Measurements from ENCODE around the gene ARHGAP32. TPM values are rescaled to one million over a fixed set of nuclear protein-coding genes. Genes with fewer than 3 reads are reported as not detected.

ARHGAP32 gene
- total RNA-seq, 1 donor from 2014 or later = 41.4 TPM

DNA sequence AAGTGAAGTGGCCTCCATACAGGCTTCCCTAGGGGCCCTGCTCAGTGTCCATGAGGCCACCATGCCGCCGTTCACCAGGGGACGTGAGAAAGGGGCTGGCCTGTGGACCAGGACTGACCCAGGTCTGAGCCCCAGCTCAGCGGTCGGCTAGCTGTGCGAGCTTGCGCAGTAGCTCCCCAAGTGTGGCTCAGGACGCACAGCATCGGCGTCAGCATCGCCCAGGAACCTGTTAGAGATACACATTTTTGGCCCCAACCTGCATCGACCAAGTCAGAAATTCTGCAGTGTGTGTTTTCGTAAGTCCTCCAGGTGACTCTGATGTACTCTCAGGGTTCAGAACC lies 249.9 kb downstream of the ARHGAP32 start:
- DNase-seq (ENCODE audit: low spot score in 2 of 2, unreplicated experiment in 2 of 2) = no peak
- no peak overlapping the region for H3K27ac Mint-ChIP-seq
- H3K4me3 Mint-ChIP-seq = no peak overlapping the region
- TF ChIP-seq, protein P1, sequence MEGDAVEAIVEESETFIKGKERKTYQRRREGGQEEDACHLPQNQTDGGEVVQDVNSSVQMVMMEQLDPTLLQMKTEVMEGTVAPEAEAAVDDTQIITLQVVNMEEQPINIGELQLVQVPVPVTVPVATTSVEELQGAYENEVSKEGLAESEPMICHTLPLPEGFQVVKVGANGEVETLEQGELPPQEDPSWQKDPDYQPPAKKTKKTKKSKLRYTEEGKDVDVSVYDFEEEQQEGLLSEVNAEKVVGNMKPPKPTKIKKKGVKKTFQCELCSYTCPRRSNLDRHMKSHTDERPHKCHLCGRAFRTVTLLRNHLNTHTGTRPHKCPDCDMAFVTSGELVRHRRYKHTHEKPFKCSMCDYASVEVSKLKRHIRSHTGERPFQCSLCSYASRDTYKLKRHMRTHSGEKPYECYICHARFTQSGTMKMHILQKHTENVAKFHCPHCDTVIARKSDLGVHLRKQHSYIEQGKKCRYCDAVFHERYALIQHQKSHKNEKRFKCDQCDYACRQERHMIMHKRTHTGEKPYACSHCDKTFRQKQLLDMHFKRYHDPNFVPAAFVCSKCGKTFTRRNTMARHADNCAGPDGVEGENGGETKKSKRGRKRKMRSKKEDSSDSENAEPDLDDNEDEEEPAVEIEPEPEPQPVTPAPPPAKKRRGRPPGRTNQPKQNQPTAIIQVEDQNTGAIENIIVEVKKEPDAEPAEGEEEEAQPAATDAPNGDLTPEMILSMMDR (IDR thresholded peaks at IDR 0.05; ENCODE audit: unreplicated experiment) = no peak
- H3K36me3 Mint-ChIP-seq = no peaks in the 10 kb centered on the region
- H3K9me3 Mint-ChIP-seq = no peaks in the 10 kb centered on the region
- no peaks in the 10 kb centered on the region for H3K4me1 Mint-ChIP-seq
- no peaks in the 10 kb centered on the region for H3K27me3 Mint-ChIP-seq (ENCODE audit: low read depth)

DNA sequence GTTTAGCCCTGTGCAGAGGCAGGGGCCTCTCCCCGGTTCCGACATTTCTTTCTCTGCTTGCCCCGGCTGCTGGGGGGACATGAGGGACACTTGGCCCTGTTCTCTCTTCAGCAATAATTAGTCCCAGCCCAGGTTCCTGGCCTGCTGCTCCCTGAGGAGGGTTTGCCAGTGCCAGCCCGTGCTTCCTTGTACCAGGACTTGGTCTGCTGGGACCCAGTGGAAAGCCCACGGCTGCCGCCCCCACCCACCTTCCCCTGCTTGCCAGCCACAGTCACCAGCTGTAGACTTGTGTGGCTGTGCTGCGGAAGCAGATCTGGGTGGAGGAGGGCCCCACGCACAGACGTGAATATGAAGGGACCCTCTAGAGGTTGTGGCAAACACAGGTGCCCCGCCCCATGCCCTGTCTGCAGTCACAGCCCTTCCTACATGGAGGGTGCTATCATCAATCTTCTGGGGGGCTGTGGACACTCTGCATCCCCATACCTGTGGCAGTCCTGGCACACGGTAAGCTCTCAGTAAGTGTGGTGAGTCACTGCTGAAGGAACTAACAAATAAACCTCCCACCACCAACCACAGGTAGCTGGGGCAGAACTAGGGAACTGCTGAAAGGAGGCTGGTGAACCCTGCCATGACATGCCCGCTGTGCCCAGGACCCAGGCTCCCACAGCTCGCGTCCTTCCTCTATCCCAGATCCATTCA lies 250.4 kb downstream of the ARHGAP32 start:
- no peaks in the 10 kb centered on the region for H3K9me3 Mint-ChIP-seq
- DNase-seq (ENCODE audit: low spot score in 2 of 2, unreplicated experiment in 2 of 2) = no peak

DNA sequence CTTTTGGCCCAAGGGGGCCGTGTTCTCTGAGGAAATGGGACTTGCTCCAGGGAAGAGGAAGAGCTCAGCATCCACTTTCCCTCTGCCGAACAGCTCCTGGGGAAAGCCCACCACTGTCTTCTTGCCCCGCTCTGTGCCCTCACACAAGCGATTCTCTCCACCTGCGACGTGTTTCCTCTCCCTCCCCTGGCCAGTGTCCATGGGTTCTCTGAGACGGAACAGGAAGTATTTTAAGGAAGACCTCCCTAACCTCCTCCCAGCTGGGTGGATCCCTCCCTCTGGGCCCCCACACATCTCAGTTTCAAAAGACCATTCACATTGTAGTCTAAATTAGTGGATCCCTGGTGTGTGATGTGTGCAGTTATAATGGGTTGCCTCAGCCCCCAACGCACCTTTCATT lies 251.0 kb downstream of the ARHGAP32 start:
- H3K9me3 Mint-ChIP-seq = no peaks in the 10 kb centered on the region
- H3K4me1 Mint-ChIP-seq = peaks cover 2% of the 10 kb centered on the region
- no peaks in the 10 kb centered on the region for H3K27me3 Mint-ChIP-seq (ENCODE audit: low read depth)
- TF ChIP-seq, protein P1 (IDR thresholded peaks at IDR 0.05; ENCODE audit: unreplicated experiment) = no peak
- DNase-seq (ENCODE audit: low spot score in 2 of 2, unreplicated experiment in 2 of 2) = no peak
- H3K4me3 Mint-ChIP-seq = no peak overlapping the region
- no peaks in the 10 kb centered on the region for H3K36me3 Mint-ChIP-seq
- no peak overlapping the region for H3K27ac Mint-ChIP-seq

More for the DNA sequence above, 250.4 kb downstream of the ARHGAP32 start:
- no peaks in the 10 kb centered on the region for H3K4me1 Mint-ChIP-seq
- no peaks in the 10 kb centered on the region for H3K27me3 Mint-ChIP-seq (ENCODE audit: low read depth)
- TF ChIP-seq, protein P1 (IDR thresholded peaks at IDR 0.05; ENCODE audit: unreplicated experiment) = no peak
- H3K27ac Mint-ChIP-seq = no peak overlapping the region
- no peaks in the 10 kb centered on the region for H3K36me3 Mint-ChIP-seq
- H3K4me3 Mint-ChIP-seq = no peak overlapping the region

DNA sequence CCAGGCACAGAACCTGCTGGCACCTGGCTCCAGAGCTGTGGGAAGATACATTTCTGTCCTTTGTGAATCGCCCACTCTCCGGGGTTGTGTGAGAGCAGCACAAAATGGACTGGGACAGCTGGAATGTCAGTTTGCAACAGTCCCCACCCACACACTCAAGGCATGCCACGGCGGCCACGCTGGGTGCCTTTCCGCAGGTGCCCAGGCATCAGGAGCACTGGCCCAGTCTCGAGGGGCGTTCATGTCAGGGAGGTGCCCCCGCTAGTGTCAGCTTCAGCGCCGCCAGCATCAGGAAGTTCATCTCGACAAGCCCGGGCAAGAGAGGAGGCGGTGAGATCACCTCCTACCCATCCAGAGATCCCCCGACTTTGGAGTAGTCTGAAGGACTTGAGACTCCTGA lies 251.5 kb downstream of the ARHGAP32 start:
- TF ChIP-seq, protein P1 (IDR thresholded peaks at IDR 0.05; ENCODE audit: unreplicated experiment) = no peak
- no peaks in the 10 kb centered on the region for H3K27me3 Mint-ChIP-seq (ENCODE audit: low read depth)
- peaks cover 2% of the 10 kb centered on the region for H3K4me1 Mint-ChIP-seq
- no peaks in the 10 kb centered on the region for H3K36me3 Mint-ChIP-seq
- no peaks in the 10 kb centered on the region for H3K9me3 Mint-ChIP-seq
- H3K27ac Mint-ChIP-seq = no peak overlapping the region
- H3K4me3 Mint-ChIP-seq = no peak overlapping the region
- no peak for DNase-seq (ENCODE audit: low spot score in 2 of 2, unreplicated experiment in 2 of 2)

DNA sequence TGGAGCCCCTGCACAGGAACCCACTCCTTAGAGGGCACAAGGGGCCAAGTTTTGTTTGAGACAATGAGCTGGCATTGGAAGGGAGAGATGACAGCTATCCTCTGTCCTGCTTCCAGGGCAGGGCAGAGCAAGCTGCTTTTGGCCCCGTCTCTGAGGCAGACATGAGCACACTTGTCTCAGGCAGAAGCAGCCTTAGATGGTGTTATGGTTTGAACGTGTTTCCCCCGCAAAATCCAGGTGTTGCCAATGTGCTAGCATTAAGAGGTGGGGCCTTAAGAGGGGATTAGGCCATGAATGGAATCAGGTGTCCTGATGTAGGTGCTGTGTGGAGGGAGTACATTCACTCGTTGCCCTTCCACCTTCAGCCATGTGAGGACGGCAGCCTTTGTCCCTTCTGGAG lies 252.0 kb downstream of the ARHGAP32 start:
- no peak overlapping the region for H3K27ac Mint-ChIP-seq
- H3K36me3 Mint-ChIP-seq = no peaks in the 10 kb centered on the region
- DNase-seq (ENCODE audit: low spot score in 2 of 2, unreplicated experiment in 2 of 2) = no peak
- no peaks in the 10 kb centered on the region for H3K27me3 Mint-ChIP-seq (ENCODE audit: low read depth)
- TF ChIP-seq, protein P1 (IDR thresholded peaks at IDR 0.05; ENCODE audit: unreplicated experiment) = no peak
- no peak overlapping the region for H3K4me3 Mint-ChIP-seq
- H3K4me1 Mint-ChIP-seq = peaks cover 2% of the 10 kb centered on the region
- H3K9me3 Mint-ChIP-seq = no peaks in the 10 kb centered on the region

DNA sequence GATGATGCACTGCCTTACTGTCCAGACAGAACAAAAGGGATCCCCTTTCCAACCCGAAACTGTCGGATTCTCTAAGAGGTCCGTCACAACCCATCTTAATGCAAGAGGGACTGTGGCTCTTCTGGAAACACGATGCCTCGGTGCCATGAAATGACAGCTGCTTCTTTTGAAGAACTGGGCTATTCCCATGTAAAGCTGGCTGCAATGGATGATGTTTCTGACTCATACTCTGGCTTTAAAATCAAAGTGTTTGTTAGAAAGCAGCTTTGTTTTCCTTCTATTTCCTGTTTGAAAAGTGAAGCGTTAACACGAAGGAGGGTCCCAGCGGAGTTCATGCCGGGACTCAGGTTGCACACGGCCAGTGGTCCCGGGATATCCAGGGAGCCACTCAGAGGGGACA lies 252.5 kb downstream of the ARHGAP32 start:
- Mint-ChIP-seq H3K4me3 (no peak overlapping the region), H3K27ac (no peak overlapping the region), H3K4me1 (peaks cover 2% of the 10 kb centered on the region), H3K9me3 (no peaks in the 10 kb centered on the region), H3K36me3 (no peaks in the 10 kb centered on the region), H3K27me3 (ENCODE audit: low read depth) (no peaks in the 10 kb centered on the region)
- DNase-seq (ENCODE audit: low spot score in 2 of 2, unreplicated experiment in 2 of 2) = no peak
- TF ChIP-seq, protein P1 (IDR thresholded peaks at IDR 0.05; ENCODE audit: unreplicated experiment) = no peak

All from mesothelial cell of epicardium (in vitro differentiated cells).